GM19035 (cell line): ENCODE data around the gene FAM156A.
"Not testable (repeated sequence)": the region's sequence is repeated elsewhere in the genome, so short reads cannot be mapped to it uniquely, and the experiment has no call there.

ENCODE experiments used
- ATAC-seq: cut with Tn5 transposase; IDR thresholded peaks from one replicate; pipeline ENCODE4 v1.9.1; 2021; ENCODE audit not compliant: unreplicated experiment

The FAM156A gene

DNA sequence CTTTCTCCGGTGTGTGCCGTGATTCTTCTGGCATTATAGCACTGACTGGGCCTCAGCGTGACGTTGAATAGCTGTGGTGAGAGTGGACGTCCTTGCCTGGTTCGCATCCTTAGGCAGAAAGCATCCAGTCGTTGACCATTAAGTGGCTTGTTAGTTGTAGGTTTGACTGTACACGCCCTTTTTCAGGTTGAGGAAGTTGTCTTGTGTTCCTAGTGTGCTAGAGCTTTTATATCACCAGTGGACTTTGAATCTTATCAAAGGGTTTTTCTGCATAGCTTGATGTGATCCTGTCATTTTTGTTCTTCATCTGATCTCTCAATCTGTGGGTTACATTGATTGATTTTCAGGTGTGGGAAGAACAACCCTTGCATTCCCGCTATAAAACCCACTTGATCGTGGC, 52.8 kb downstream of the FAM156A start:
- ATAC-seq = not testable (repeated sequence)
